ENCODE measurements around the gene RFX2.

- TF ChIP-seq EZH2phosphoT487 (IDR thresholded peaks at IDR 0.05; ENCODE audit: borderline replicate concordance, low read length) (no peak), EZH2 (IDR thresholded peaks at IDR 0.05; ENCODE audit: low read length, unreplicated experiment) (no peak)
- TF ChIP-seq, protein P1, sequence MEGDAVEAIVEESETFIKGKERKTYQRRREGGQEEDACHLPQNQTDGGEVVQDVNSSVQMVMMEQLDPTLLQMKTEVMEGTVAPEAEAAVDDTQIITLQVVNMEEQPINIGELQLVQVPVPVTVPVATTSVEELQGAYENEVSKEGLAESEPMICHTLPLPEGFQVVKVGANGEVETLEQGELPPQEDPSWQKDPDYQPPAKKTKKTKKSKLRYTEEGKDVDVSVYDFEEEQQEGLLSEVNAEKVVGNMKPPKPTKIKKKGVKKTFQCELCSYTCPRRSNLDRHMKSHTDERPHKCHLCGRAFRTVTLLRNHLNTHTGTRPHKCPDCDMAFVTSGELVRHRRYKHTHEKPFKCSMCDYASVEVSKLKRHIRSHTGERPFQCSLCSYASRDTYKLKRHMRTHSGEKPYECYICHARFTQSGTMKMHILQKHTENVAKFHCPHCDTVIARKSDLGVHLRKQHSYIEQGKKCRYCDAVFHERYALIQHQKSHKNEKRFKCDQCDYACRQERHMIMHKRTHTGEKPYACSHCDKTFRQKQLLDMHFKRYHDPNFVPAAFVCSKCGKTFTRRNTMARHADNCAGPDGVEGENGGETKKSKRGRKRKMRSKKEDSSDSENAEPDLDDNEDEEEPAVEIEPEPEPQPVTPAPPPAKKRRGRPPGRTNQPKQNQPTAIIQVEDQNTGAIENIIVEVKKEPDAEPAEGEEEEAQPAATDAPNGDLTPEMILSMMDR (conservative IDR thresholded peaks at IDR 0.05; ENCODE audit: low read depth, low read length): no peak
These were observed 156.6 kb downstream of the RFX2 start for GRCh38 chr19:5953680-5954213.

Measured in PC-3 (cell line).